ENCODE data around the gene XPNPEP2.

XPNPEP2 gene

GRCh38 chrX:129800186-129800585 lies 61.4 kb downstream of the XPNPEP2 start:
- no peak for DNase-seq (ENCODE audit: low spot score)

- DNase-seq (ENCODE audit: low spot score), result no peak
Measured at GRCh38 chrX:129802863-129803262, 64.1 kb downstream of the XPNPEP2 start.

GRCh38 chrX:129804806-129805205 lies 66.0 kb downstream of the XPNPEP2 start:
- DNase-seq (ENCODE audit: low spot score), result no peak

- DNase-seq (ENCODE audit: low spot score), result no peak
Measured at GRCh38 chrX:129808158-129808828, 69.5 kb downstream of the XPNPEP2 start.

GRCh38 chrX:129808829-129809796 lies 70.3 kb downstream of the XPNPEP2 start:
- no peak for DNase-seq (ENCODE audit: low spot score)

- no peak for DNase-seq (ENCODE audit: low spot score)
Measured at GRCh38 chrX:129813662-129814368, 75.0 kb downstream of the XPNPEP2 start.

- no peak for DNase-seq (ENCODE audit: low spot score)
Measured at GRCh38 chrX:129818123-129818522, 79.3 kb downstream of the XPNPEP2 start.
